Heart left ventricle (tissue), 16 donors: ENCODE results near the gene SUPT4H1. TPM values are rescaled to one million over a fixed set of nuclear protein-coding genes. Genes with fewer than 3 reads are reported as not detected.

Experiments
- ATAC-seq, 4 donors: fragments of 200-7000 bp; cut with Tn5 transposase; one replicate each; pipeline ENCODE4 v1.9.1; 2020 to 2022; ENCODE audit warnings: moderate library complexity in 4 of 4, mild to moderate bottlenecking in 3 of 4, moderate number of reproducible peaks in 1 of 4
- DNase-seq, 5 donors: peaks; one replicate each; pipeline ENCODE4 v3.0.0-alpha.2; 2020
- H3K27ac ChIP-seq, 12 donors: fragments of 200-600 bp; sonication (generic) in 4 of 12; one replicate each; pipeline versions ENCODE4 v1.5.0 to v1.8.0; 2016 to 2022; ENCODE audit warnings: mild to moderate bottlenecking in 2 of 12
- H3K27me3 ChIP-seq, 9 donors: fragments of 200-600 bp; sonication (generic) in 2 of 9; one replicate each; pipeline versions ENCODE4 v1.5.1 to v1.8.0; 2016 to 2022; ENCODE audit warnings: mild to moderate bottlenecking in 3 of 9
- H3K36me3 ChIP-seq, 9 donors: fragments of 200-600 bp; sonication (generic) in 2 of 9; one replicate each; pipeline versions ENCODE4 v1.5.0 to v1.8.0; 2018 to 2022; ENCODE audit warnings: mild to moderate bottlenecking in 2 of 9
- H3K4me1 ChIP-seq, 12 donors: fragments of 200-600 bp; sonication (generic) in 4 of 12; one replicate each; pipeline versions ENCODE4 v1.5.0 to v1.8.0; 2016 to 2022; ENCODE audit warnings: mild to moderate bottlenecking in 3 of 12
- H3K4me3 ChIP-seq, 12 donors: fragments of 200-600 bp; sonication (generic) in 4 of 12; one replicate each; pipeline versions ENCODE4 v1.5.0 to v1.8.0; 2017 to 2022; ENCODE audit warnings: mild to moderate bottlenecking in 9 of 12, moderate library complexity in 4 of 12
- H3K9me3 ChIP-seq, 12 donors: fragments of 200-600 bp; sonication (generic) in 4 of 12; one replicate each; pipeline versions ENCODE4 v1.5.0 to v1.8.0; 2016 to 2022; ENCODE audit warnings: mild to moderate bottlenecking in 1 of 12
- POLR2A ChIP-seq, 2 donors: fragments of 450-650 bp; IDR thresholded peaks; one replicate each; pipeline ENCODE4 v1.6.1; 2017; ENCODE audit warnings: antibody characterized with exemption in 2 of 2, mild to moderate bottlenecking in 2 of 2, moderate library complexity in 2 of 2
- WGBS, 4 donors: extraction: QIAGEN DNeasy Blood & Tissue Kit in 2 of 4; methylation state at CpG; one replicate each; pipeline versions ENCODE4 v1.1.5 to v1.1.7; 2013 to 2018; 5-methylcytosine and 5-hydroxymethylcytosine counted together
- intact Hi-C, 10 donors: fragments of 100-400 bp; cut with DNase I; formaldehyde crosslinking; loops; one replicate each; pipeline versions ENCODE4 v1.11.1 to v1.14.2; 2022
- polyA plus RNA-seq, 2 donors: library from polyadenylated mRNA; stranded (reverse); fragments of 200-250 nt; gene quantifications; one replicate each; pipeline ENCODE4 v1.2.3, GENCODE V29; 2013
- total RNA-seq, 9 donors: library from RNA; depleted of rRNA in 2 of 9; stranded (reverse); fragments of >200 nt in 2 of 9; fragmentation: NEBNext Ultra II Directional in 3 of 9; extraction: Animal tissue kit (Norgen Biotek cat#: 25700) in 3 of 9; gene quantifications; one replicate each; pipeline versions ENCODE4 v1.1.0 to v1.2.4, GENCODE V29; 2016 to 2023
- TF ChIP-seq, protein P1 (sequence below), 12 donors: fragments of 200-600 bp; sonication (generic) in 4 of 12; IDR thresholded peaks; one replicate each; pipeline versions ENCODE4 v1.5.0 to v1.8.0; 2018 to 2022; ENCODE audit warnings: antibody characterized with exemption in 12 of 12, mild to moderate bottlenecking in 5 of 12
- donor health status: ischemic (EF 13 %, LVEDD 7.1; RV severe dilation, severe dysfunction).
- donor health status: healthy with polysubstance abuse.
- donor health status: DM: no; HTN: yes; CAD: no.
- donor health status: DM: no; HTN: no; CAD: no.
- donor health status: ischemic (EF 25% LVEDD 6.9; RV normal size, moderate dysfunction).
- donor health status: ischemic (EF 25% LVEDD 5.7; RV mildly dilated, moderate dysfunction).
- donor health status: healthy.
- donor health status: DM: yes; HTN: yes; CAD: no.
- donor health status: ischemic (EF 35%, LVEDD 5.7; RV mildly dilated, moderate dysfunction).
- donor health status: nonischemic (EF 11% LVEDD 7.7; RV severe dilation, severe dysfunction).
- donor health status: DM: yes; HTN: yes; CAD: no.
- donor health status: PGD.
- donor health status: ischemic (EF 29% LVEDD 5.4; RV normal size, mild dysfunction).
- donor health status: nonischemic (EF 23%, LVEDD 6.1; RV moderate dilation, normal function).

The SUPT4H1 gene
- total and polyA plus RNA-seq, 11 donors = 44.1 to 92.7 (median 58.0) TPM

DNA sequence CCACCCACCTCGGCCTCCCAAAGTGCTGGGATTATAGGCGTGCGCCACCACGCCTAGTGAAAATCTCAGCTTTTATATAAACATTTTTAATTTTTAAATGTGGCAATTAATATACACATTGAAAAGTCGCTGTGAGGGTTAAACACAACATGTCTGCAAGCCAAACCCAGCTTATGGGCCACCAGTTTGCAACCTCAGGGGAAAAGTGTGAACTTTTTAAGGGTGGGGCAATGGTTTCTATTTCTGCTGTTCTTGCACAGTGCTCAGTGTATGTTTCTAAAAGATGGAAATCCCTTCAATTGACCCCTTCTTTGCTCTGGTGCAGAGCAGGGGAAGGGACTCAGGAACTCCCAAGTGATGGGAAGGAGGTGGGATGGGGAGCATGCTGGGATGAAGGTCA, 18.3 kb upstream of the SUPT4H1 start:
- DNase-seq = no peak
- WGBS, 4 donors = 92 to 95% (median 93%) methylated on average over 5 of the region's 5 CpGs
- Histone ChIP-seq H3K4me1 (no peaks in the 10 kb centered on the region), H3K36me3 (no peaks in the 10 kb centered on the region), H3K27ac (no peak overlapping the region), H3K9me3 (no peaks in the 10 kb centered on the region), H3K27me3 (no peaks in the 10 kb centered on the region), H3K4me3 (no peak overlapping the region)
- intact Hi-C loops = loop anchor here in 1 of 10 donors (10.0 kb wide), 1 partner anchor 56 kb away; no protein-coding TSS in a partner anchor
- no peak for ATAC-seq
- TF ChIP-seq, protein P1, sequence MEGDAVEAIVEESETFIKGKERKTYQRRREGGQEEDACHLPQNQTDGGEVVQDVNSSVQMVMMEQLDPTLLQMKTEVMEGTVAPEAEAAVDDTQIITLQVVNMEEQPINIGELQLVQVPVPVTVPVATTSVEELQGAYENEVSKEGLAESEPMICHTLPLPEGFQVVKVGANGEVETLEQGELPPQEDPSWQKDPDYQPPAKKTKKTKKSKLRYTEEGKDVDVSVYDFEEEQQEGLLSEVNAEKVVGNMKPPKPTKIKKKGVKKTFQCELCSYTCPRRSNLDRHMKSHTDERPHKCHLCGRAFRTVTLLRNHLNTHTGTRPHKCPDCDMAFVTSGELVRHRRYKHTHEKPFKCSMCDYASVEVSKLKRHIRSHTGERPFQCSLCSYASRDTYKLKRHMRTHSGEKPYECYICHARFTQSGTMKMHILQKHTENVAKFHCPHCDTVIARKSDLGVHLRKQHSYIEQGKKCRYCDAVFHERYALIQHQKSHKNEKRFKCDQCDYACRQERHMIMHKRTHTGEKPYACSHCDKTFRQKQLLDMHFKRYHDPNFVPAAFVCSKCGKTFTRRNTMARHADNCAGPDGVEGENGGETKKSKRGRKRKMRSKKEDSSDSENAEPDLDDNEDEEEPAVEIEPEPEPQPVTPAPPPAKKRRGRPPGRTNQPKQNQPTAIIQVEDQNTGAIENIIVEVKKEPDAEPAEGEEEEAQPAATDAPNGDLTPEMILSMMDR (IDR thresholded peaks at IDR 0.05) = no peak
- TF ChIP-seq POLR2A (IDR thresholded peaks at IDR 0.05) = no peak

DNA sequence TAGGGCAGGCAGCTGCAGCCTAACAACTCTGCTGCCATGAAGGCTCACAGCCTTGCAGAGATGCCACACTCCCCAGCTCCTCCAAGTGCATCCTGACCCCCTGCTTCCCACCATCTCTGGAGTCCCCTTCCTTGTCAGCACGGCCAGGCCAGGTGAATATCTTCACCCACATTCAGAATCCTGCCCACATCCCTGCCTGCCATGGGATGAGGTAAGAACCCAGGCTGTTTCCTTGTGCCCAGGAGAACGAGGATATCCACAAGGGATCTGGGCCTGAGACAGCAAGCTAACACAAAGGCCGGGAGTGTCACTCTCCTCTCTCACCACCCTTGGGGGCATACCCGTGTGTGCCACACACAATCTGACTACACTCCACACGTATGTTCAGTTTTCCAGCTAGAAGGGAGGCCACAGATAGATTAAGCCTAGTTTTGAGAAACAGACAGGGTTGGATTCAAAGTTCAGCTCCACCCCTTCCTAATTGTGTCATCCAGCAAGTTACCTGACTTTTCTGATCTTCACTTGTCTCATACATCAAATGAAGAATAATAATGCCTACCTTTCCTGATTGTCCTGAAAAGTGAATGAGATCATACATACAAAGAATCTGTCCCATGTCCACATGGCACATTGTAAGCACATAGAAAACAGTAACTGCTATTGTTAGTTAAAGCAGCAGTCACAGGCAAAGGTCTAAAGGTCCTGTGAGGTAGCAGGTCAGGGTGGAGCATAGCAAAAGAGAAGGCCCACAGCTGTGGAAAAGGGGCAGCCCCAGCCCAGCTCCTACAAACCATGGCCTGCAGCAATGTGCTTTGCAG, 17.4 kb upstream of the SUPT4H1 start:
- no peak for DNase-seq

DNA sequence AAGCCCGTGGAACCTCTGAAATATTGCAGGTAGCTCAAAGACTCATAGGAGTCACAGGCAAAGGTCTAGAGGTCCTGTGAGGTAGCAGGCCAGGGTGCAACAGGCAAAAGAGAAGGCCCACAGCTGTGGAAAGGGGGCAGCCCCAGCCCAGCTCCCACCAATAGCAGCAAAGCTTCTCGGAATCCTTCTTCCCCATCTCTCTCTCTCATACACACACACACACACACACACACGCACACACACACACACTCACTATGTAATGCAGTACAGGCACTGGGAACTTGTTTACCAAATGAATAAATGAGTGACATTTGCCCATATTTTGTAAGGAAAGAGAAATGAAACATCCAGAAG, 16.8 kb upstream of the SUPT4H1 start:
- Histone ChIP-seq H3K4me1 (no peaks in the 10 kb centered on the region), H3K27ac (no peak overlapping the region), H3K4me3 (no peak overlapping the region), H3K9me3 (no peaks in the 10 kb centered on the region), H3K27me3 (no peaks in the 10 kb centered on the region), H3K36me3 (no peaks in the 10 kb centered on the region)
- no peak for ATAC-seq
- DNase-seq = no peak
- TF ChIP-seq POLR2A (IDR thresholded peaks at IDR 0.05) = no peak
- TF ChIP-seq, protein P1 (IDR thresholded peaks at IDR 0.05) = no peak
- WGBS, 4 donors = 76 to 89% (median 82%) methylated on average over 3 of the region's 3 CpGs
- intact Hi-C loops = no loop called here

More for the DNA sequence above, 17.4 kb upstream of the SUPT4H1 start:
- TF ChIP-seq POLR2A (IDR thresholded peaks at IDR 0.05) = no peak
- TF ChIP-seq, protein P1 (IDR thresholded peaks at IDR 0.05) = no peak
- ATAC-seq = no peak
- Histone ChIP-seq H3K4me1 (no peaks in the 10 kb centered on the region), H3K4me3 (no peak overlapping the region), H3K27me3 (no peaks in the 10 kb centered on the region), H3K9me3 (no peaks in the 10 kb centered on the region), H3K36me3 (no peaks in the 10 kb centered on the region), H3K27ac (no peak overlapping the region)
- WGBS, 4 donors = 57 to 74% (median 64%) methylated on average over 5 of the region's 5 CpGs
- intact Hi-C loops = loop anchor here in 1 of 10 donors (10.0 kb wide), 1 partner anchor 55 kb away; no protein-coding TSS in a partner anchor

DNA sequence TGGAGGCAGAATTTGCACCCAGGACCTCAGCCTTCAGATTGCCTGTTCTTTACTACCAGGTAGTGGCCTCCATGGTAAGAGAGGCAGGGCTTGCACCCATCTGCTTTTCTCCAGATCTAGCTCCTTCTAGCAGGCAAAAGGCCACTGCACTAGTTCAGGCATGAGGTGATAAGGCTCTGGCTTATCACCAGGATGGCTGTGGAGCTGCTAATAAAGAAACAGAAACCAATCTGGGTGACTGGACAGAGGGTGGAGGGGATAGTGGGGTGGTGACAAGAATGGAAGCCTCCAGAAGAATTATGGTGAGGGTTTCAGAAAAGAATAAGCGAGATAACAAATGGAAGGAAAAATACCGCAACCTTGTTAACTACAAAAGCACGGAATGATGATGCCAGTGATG, 15.5 kb upstream of the SUPT4H1 start:
- no peak overlapping the region for H3K27ac ChIP-seq
- peak in 1 of 4 donors; percentile 10 for ATAC-seq
- intact Hi-C loops = no loop called here

More for the DNA sequence above, 15.5 kb upstream of the SUPT4H1 start:
- no peaks in the 10 kb centered on the region for H3K4me1 ChIP-seq
- 70 to 85% (median 78%) methylated on average over 3 of the region's 3 CpGs for WGBS, 4 donors
- no peak for TF ChIP-seq POLR2A (IDR thresholded peaks at IDR 0.05)
- TF ChIP-seq, protein P1 (IDR thresholded peaks at IDR 0.05) = no peak
- no peaks in the 10 kb centered on the region for H3K36me3 ChIP-seq
- H3K4me3 ChIP-seq = no peak overlapping the region
- DNase-seq = no peak
- no peaks in the 10 kb centered on the region for H3K9me3 ChIP-seq
- no peaks in the 10 kb centered on the region for H3K27me3 ChIP-seq
